GM19324 (cell line): ENCODE measurements around the gene MRPL51.

Source experiments
- ATAC-seq: cut with Tn5 transposase; IDR thresholded peaks from one replicate; pipeline ENCODE4 v1.9.1; 2021; ENCODE audit warnings: mild to moderate bottlenecking, moderate library complexity; ENCODE audit not compliant: unreplicated experiment, low FRiP score

MRPL51 gene

DNA sequence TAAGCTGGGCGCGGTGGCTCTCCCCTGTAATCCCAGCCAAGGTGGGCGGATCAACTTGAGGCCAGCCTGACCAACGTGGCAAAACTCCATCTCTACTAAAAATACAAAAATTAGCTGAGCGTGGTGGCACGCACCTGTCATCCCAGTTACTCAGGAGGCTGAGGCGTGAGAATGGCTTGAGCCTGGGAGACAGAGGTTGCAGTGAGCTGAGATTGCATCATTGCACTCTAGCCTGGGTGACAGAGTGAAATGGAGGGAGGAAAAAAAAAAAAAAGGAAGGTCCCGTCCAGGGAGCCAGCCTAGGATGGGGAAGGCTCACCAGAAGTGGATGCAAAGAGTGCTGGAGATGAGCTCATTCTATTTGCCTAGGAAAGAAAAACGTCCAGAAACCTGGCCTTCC is 50.2 kb downstream of the MRPL51 start:
- ATAC-seq, result no peak
